ENCODE measurements around the gene IER3IP1.
"Not testable (repeated sequence)": the region's sequence is repeated elsewhere in the genome, so short reads cannot be mapped to it uniquely, and the experiment has no call there.

The IER3IP1 gene

DNA sequence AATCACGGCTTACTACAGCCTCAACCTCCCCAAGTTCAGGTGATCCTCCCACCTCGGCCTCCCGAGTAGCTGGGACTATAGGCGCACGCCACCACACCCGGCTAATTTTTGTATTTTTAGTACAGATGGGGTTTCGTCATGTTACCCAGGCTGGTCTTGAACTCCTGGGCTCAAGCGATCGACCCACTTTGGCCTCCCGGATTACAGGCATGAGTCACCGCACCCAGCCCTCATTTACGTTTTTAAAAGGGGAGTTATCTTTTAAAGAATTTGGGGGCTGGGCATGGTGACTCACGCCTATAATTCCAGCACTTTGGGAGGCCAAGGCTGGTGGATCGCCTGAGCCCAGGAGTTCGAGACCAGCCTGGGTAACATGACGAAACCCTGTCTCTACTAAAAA lies 17.8 kb downstream of the IER3IP1 start:
- not testable (repeated sequence) for DNase-seq

DNA sequence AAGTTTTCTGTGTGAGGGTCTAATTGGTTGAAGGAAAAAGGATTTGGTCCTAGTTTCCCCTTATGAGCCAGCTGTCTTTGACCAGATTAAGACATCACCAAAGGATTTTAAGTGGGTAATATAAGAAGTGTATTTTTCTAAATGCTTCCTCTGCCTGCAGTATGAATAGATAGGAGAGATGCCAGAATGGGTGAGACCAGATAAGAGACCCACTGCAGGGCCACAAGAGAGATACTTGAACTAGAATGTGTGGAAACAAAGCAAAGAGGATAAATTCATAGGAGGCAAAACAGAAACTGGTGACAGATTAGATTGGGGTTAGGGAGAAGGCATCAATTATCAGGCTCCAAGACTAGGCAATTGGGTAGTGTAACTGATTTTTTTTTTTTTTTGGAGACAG lies 24.7 kb downstream of the IER3IP1 start:
- no peak for DNase-seq

DNA sequence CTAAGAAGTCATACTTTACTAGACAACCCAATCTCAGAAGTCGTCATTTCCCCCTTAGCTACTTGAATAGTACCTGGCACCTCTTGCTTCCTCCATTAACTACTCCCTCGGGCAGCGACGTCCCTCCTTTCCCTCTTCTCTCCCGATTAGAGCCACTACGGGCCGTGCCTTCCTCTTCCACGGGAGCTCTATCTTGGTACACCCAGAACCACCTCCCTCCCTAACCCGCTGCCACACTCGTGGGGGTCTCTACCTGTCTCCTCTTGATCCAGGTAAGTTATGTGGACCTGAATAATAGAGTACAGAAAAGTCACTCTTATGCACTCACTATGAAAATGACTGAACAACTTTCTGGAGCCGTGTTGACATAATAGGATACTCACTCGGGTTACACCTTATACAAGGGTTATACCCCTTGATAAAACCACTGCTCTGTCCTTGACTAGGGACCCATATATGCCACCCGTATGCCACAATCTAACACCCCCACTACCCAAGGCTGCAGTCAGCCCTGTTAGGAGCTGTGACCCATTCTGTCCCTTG lies 25.3 kb downstream of the IER3IP1 start:
- no peak for DNase-seq

DNA sequence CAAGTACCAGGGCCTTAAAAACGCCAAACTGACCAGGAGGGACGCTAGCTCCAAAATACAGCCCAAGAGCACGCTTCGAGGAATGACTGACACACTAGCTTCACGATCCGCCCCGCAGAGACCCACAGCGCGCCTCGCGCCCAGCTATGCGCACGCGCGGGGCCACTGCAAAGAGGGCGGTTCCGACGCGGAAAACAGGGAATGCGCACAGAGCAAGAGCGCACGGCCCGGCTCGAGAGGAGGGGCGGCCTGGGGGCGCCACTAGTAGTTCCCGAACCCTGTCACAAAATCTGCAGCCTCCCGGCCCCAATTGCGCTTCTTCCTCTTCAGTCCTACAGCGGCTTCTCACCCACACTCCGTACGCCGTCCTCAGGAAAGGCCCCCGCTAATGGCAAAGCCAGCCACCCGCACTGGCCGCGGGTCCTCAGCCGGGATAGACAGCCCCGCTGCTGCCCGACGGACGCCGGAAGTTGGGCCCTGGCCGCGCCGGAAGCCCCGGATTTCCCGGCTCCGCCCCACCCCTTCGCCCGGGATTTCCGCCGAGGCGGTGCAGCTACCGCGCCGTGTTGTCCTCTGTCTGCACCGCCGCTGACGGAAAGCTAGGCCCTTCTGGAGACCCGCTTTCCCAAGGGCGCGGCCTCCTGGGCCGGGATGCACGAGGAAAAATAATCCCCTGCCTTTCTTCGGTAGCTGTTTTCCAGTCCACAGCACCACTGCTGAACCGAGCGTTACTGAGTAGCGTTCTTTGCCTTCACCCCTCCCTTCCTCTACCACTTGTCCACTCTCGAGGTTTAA lies 25.9 kb downstream of the IER3IP1 start, which contains the start of gene HDHD2:
HDHD2 (minus strand) TSS at position 472 of the 795 bp plus-strand sequence. CDS start 14,061 bp downstream, outside the sequence.
- peak; percentile 51 for DNase-seq

DNA sequence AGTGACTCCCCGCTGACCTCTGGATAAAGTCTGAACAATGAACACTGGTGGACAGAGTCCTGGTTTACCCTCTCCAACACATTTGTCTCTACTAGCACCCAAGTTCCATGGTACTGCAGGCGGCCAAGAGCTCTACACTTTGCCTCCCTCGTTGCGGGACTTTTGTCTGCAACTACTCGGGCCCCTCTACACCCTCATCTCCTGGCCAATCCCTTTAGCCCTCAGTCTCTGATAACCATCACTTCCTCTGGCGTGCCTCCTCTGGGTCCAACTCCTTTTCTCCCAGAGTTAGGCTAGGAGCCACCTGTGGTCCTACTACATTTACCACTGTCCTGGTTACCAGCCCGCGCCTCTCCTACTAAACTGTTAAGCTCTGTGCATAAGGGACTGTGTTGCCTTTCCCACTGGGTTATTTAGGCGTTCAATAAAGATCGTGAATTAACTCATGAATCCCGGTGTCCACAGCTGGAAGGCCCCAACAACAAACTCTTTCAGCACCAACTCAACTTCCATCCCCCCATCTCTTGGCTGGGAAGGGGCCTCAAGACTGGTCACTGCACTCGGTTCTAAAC lies 26.6 kb downstream of the IER3IP1 start:
- DNase-seq = no peak

DNA sequence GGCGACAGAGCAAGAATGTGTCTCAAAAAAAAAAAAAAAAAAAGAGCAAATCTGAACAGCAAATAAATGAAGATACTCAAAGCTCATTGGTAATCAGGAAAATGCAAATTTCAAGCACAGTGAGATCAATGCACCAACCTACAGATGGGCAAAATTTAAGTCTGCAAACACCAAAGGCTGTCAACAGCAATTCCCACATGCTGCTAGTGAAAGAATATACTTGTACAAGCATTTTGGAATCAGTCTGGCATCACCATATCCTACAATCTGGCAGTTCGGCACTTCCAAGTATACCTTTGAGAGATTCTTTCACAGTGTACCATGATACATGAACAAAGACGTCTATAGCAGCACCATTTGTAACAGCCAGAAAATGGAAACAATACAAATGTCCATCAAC lies 30.0 kb downstream of the IER3IP1 start:
- DNase-seq = no peak

DNA sequence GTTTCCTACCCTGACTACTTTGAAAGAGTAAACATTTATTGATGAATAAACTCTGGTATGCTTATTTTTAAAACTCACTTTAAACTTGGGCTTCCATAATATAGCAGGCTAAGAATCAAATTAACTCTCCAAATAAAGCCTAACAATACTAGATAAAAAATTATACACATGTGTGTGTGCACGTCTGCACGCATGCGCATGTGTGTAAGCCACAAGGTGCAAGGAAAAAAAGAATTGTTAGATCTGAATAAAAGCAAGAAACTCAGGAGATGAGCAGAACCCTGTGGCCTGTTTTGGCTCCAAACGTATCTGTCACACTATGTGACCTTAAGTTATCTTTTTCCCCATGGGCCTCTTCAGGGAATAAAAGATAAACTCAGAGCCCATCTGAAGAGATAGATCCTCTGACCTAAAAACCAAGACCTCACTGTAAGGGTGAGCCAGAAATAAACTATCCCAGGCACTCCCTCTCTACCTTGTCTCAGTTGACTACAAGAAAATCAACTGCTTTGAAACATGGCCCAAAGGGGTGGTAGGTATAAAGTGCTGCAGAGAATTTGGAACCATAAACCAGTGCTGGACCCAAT lies 32.2 kb downstream of the IER3IP1 start:
- DNase-seq = no peak

DNA sequence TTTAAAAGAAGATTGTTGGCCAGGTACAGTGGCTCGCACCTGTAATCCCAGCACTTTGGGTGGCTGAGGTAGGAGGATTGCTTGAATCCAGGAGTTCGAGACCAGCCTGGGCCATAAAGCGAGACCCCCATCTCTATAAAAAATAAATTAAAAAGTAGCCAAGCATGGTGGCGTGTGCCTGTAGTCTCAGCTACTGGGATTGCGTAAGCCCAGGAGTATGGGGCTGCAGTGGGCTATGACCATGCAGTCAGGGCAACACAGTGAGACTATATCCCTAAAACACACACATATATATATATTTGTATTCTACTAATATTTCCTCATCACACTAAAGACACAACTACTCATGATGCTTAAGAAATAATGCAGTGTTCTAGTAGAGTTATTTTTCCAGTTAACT lies 33.0 kb downstream of the IER3IP1 start:
- no peak for DNase-seq

DNA sequence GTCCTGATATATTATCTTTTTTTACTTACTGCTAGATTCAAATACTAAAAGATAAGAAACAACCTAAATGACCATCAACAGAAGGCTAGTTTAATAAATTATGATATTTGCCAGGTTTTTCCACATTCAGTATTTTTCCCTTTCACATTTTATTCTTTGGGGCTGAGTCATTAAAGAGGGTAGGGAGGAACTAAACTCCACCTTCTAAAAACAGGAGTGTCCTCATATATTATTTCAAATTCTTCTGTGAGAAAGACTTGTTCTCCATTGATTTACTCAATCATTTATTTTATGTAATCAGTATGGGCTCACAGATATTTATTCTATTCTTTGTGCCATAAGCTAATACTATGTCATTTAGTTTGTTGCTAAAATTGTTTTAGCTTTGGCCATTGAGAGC lies 34.9 kb downstream of the IER3IP1 start:
- DNase-seq = no peak

DNA sequence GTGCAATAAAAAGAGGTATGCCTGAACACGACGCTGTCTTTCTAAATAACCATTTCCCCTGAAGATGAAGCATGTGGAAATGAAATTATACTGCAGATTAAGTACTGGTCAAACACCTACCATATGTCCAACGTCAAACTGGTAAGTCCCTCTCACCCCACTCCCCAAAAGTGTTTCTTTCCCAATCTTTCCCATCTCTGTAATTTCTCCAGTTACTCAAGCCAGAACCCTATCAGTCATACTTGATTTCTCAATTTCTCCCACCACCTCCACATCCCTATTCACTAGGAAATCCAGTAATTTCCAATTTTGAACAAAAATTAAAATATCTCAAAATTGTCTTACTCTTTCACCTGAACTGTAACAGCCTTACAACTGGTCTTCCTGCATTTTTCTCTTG lies 55.0 kb downstream of the IER3IP1 start:
- no peak for DNase-seq

DNA sequence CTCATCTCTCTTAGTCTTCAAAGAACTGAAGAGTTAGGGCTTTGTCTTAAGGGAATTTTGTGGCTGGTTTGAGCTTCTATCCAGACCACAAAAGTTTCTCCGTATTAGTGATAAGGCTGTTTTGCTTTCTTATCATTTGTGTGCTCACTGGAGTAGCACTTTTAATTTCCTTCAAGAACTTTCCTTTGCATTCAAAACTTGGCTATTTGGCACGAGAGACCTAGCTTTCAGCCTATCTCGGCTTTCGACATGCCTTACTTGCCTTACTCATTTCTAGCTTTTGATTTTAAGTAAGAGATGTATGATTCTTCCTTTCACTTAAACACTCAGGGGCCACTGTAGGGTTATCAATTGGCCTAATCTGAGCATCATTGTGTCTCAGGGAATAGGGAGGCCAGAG lies 55.7 kb downstream of the IER3IP1 start:
- no peak for DNase-seq

DNA sequence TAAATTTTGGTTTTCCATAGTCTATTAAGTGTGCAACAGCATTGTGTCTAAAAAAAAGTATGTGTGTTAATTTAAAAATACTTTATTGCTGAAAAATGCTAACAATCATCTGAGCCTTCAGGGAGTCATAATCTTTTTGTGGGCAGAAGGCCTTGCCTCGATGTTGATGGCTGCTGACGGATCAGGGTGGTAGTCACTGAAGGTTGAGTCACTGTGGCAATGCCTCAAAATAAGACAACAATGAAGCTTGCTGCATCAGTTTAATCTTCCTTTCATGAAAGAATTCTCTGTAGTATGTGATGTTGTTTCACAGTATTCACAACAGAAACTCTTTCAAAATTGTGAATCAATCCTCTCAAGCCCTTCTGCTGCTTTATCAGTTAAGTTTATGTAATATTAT lies 57.2 kb downstream of the IER3IP1 start:
- DNase-seq = no peak

DNA sequence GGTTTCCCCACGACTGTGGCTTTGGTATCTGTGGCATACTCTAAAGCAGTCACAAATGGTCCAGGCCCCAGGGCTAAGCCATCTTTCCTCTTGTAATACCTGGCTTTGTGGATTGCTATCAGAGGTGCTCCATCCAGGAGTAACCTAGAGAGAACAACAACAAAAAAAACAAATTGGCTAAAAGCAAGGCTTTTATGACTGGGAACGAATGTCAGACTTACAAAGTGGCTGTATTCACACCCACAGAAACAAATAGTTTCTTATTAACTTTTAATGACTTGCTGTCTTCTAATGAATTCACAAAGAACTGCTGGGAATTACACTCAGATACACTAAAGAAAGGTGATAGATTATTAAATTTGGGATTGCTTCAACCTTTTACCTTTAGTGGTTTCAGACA lies 61.0 kb downstream of the IER3IP1 start:
- DNase-seq = no peak

DNA sequence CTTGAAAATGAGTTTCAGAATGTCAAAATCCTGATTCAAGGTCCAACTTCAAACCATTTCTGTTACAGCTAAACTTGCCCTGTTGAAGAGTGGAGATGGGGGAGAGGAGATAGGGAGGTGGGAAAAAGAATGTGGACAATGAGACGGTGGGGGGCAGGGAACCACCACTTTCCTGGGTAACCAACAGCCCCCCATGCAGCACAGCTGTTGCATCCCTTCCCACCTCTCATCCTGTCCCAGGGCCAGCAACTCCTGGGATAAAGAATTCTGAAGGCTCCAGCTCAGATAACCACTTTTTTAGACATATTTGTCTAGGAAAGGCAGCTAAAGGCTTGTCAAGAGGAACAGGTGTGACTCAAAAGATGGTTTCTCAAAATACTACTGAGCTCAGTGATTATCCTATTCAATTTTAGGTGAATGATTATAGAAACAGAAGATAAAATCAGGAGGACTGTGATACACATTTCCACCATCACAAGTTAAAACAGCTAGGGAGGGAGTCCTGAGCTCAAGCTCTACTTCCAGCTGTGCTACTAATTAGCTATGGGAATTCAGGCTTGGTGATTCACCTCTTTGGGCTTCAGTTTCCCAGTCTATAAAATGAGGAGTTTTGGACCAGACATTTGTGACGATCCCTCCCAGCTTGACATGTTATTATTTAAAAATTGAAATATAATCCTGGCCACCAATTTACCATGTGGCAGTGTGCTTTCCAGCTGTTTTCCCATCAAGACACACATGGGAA lies 62.2 kb downstream of the IER3IP1 start:
- DNase-seq = no peak

DNA sequence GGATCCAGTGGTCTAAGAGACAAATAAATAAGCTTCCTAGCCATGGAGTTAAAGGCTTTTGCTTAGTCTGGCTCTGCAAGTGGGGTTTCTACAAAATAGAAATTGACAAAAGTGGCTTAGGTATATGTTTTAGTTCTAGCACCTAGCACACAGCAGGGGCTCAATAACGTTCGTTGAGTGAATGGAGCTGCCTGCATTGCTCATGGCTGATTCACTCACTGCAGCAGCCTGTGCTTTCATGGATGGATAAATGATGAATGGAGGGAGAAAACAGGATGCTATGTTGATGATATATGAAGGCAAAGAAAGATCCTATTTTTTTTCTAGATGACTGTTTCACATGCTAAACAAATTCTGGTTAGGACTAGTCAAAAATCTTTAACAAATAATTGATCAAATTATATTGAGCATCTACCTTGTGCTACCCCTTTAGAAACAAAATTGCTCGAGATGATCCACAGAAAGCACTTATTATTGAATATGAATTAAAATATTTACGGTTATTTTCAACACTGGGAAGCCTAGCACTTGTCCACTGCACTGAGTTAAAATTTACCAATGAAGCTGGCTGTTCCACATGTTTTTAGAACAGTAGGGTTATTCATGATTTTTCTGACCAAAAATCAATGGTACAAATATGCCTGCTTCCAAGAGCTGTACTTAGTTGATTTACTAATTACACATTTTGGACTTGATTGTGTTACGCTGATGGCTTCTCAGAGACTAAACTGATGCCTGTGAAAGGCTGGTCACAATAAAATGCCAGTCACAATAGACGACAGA lies 65.5 kb downstream of the IER3IP1 start:
- no peak for DNase-seq

DNA sequence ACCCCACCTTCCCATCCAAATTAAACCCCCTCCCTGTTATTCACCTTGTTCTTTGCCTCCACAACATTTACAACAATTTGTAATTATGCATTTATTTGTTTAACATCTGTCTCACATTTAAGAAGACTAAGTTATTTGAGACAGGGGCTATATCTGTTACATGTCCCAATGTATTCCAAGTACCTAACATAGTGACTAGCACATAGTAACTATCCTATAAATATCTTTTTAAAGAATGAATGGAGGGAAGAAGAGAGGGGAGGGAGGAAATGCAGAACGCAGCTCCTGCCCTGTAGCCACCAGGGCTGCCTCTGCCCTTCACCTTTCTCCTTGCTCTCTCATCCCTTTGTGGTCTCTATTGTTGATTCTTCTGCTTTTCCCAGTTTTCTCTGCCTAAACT lies 66.4 kb downstream of the IER3IP1 start:
- DNase-seq = no peak

DNA sequence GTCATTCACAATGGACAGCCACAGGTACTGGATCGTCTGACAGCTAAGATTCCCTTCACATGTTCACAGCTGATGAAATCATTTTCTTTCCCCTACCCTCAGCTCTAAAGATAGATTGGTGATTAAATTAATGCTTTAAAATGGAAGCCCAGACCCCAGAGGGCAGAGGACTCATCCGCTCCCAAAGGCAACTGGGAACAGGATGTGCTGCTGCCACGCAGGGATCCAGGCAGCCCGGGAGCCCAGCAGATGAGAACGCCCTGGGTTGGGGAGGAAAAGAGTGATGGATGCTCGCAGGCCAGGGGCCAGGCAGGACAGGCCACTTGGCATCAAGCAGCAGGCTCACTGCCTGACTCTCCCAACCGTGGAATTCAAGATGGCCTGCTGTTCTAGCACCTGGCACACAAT lies 67.2 kb downstream of the IER3IP1 start:
- no peak for DNase-seq

DNA sequence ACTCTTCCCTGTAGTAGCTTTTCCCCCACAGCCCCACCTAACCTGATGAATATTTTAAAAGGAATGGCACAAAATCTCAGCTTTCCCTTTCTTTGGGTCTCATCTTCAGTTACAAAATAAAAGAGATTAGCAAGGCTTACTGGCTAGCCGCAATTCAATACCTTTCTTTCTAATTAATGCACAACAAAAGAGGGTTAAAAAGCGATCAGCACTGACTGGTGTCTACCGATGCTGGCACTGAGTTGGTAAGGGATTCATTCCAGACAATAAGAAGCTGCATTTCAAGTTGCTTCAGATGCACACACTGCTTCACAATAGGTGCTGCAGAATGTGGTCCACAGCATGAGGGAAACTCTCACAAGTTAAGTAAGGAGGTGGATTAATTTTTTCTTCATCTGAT lies 67.8 kb downstream of the IER3IP1 start:
- no peak for DNase-seq

All from effector CD8-positive, alpha-beta T cell (primary cell).